Nephron progenitor cell (in vitro differentiated cells): ENCODE results near the gene GPAT2.
"Not testable (repeated sequence)": the region's sequence is repeated elsewhere in the genome, so short reads cannot be mapped to it uniquely, and the experiment has no call there.

Source experiments
- DNase-seq: peaks from one replicate; pipeline ENCODE4 v3.0.0; 2021
- H3K27ac Mint-ChIP-seq: 2 replicates; pipeline ENCODE4 v1.8.0; 2021; ENCODE audit warnings: mild to moderate bottlenecking, moderate library complexity, mixed read lengths
- H3K27me3 Mint-ChIP-seq: 2 replicates; pipeline ENCODE4 v1.8.0; 2021; ENCODE audit warnings: mild to moderate bottlenecking, low read depth, mixed read lengths; ENCODE audit not compliant: poor library complexity
- H3K36me3 Mint-ChIP-seq: 2 replicates; pipeline ENCODE4 v1.8.0; 2021; ENCODE audit warnings: low read depth, mixed read lengths
- H3K4me1 Mint-ChIP-seq: 2 replicates; pipeline ENCODE4 v1.8.0; 2021; ENCODE audit warnings: mixed read lengths
- H3K4me3 Mint-ChIP-seq: 2 replicates; pipeline ENCODE4 v1.8.0; 2021; ENCODE audit warnings: mild to moderate bottlenecking, moderate library complexity, mixed read lengths
- H3K9me3 Mint-ChIP-seq: 2 replicates; pipeline ENCODE4 v1.8.0; 2021; ENCODE audit warnings: mild to moderate bottlenecking, moderate library complexity, mixed read lengths
- CTCF ChIP-seq: fragments of 200-600 bp; sonication (generic); IDR thresholded peaks from 2 replicates; pipeline ENCODE4 v1.5.0; 2021; ENCODE audit warnings: antibody characterized with exemption

Gene GPAT2

GRCh38 chr2:96067098-96067660, 32.5 kb upstream of the GPAT2 start:
- DNase-seq, H3K36me3 Mint-ChIP-seq, H3K4me3 Mint-ChIP-seq, H3K9me3 Mint-ChIP-seq, H3K27me3 Mint-ChIP-seq, H3K27ac Mint-ChIP-seq: not testable (repeated sequence)
- H3K4me1 Mint-ChIP-seq = peaks cover 23% of the 10 kb centered on the region

GRCh38 chr2:96066511-96066910, 31.8 kb upstream of the GPAT2 start:
- not testable (repeated sequence) for H3K27me3 Mint-ChIP-seq, DNase-seq, H3K36me3 Mint-ChIP-seq, H3K9me3 Mint-ChIP-seq, H3K4me3 Mint-ChIP-seq, H3K27ac Mint-ChIP-seq
- H3K4me1 Mint-ChIP-seq = peaks cover 24% of the 10 kb centered on the region

GRCh38 chr2:96065954-96066353, 31.2 kb upstream of the GPAT2 start:
- H3K27ac Mint-ChIP-seq, H3K9me3 Mint-ChIP-seq: not testable (repeated sequence)
- peaks cover 22% of the 10 kb centered on the region for H3K4me1 Mint-ChIP-seq

GRCh38 chr2:96065381-96065930, 30.7 kb upstream of the GPAT2 start:
- H3K27me3 Mint-ChIP-seq = peaks cover 2% of the 10 kb centered on the region
- no peak overlapping the region for H3K4me3 Mint-ChIP-seq
- peaks cover 19% of the 10 kb centered on the region for H3K4me1 Mint-ChIP-seq
- no peak overlapping the region for H3K27ac Mint-ChIP-seq
- no peaks in the 10 kb centered on the region for H3K9me3 Mint-ChIP-seq
- no peaks in the 10 kb centered on the region for H3K36me3 Mint-ChIP-seq
- TF ChIP-seq CTCF = no peak
- DNase-seq = no peak

More at GRCh38 chr2:96065954-96066353, 31.2 kb upstream of the GPAT2 start:
- not testable (repeated sequence) for DNase-seq, H3K36me3 Mint-ChIP-seq, H3K27me3 Mint-ChIP-seq, H3K4me3 Mint-ChIP-seq

- not testable (repeated sequence) for H3K9me3 Mint-ChIP-seq, H3K4me3 Mint-ChIP-seq, H3K36me3 Mint-ChIP-seq, H3K27me3 Mint-ChIP-seq, DNase-seq, H3K27ac Mint-ChIP-seq
- H3K4me1 Mint-ChIP-seq = peaks cover 19% of the 10 kb centered on the region
These were observed 30.0 kb upstream of the GPAT2 start for GRCh38 chr2:96064760-96065159.

- H3K36me3 Mint-ChIP-seq, H3K4me3 Mint-ChIP-seq, H3K9me3 Mint-ChIP-seq, DNase-seq, H3K27ac Mint-ChIP-seq, H3K27me3 Mint-ChIP-seq: not testable (repeated sequence)
- peaks cover 19% of the 10 kb centered on the region for H3K4me1 Mint-ChIP-seq
These were observed 29.4 kb upstream of the GPAT2 start for GRCh38 chr2:96064047-96064675.

- peaks cover 14% of the 10 kb centered on the region for H3K4me1 Mint-ChIP-seq
- not testable (repeated sequence) for DNase-seq, H3K27ac Mint-ChIP-seq, H3K36me3 Mint-ChIP-seq, H3K27me3 Mint-ChIP-seq, H3K9me3 Mint-ChIP-seq, H3K4me3 Mint-ChIP-seq
These were observed 28.6 kb upstream of the GPAT2 start for GRCh38 chr2:96063116-96063899.

GRCh38 chr2:96062483-96062882, 27.8 kb upstream of the GPAT2 start:
- H3K4me1 Mint-ChIP-seq, H3K36me3 Mint-ChIP-seq, H3K27ac Mint-ChIP-seq, H3K27me3 Mint-ChIP-seq, DNase-seq, H3K4me3 Mint-ChIP-seq, H3K9me3 Mint-ChIP-seq: not testable (repeated sequence)

GRCh38 chr2:96061901-96062300, 27.2 kb upstream of the GPAT2 start:
- not testable (repeated sequence) for DNase-seq, H3K4me1 Mint-ChIP-seq, H3K27me3 Mint-ChIP-seq

GRCh38 chr2:96061197-96061817, 26.6 kb upstream of the GPAT2 start:
- H3K4me3 Mint-ChIP-seq, DNase-seq, H3K36me3 Mint-ChIP-seq, H3K4me1 Mint-ChIP-seq, H3K27me3 Mint-ChIP-seq, H3K9me3 Mint-ChIP-seq: not testable (repeated sequence)
- peak overlapping the region; percentile 54 for H3K27ac Mint-ChIP-seq

More at GRCh38 chr2:96061901-96062300, 27.2 kb upstream of the GPAT2 start:
- not testable (repeated sequence) for H3K27ac Mint-ChIP-seq, H3K9me3 Mint-ChIP-seq, H3K4me3 Mint-ChIP-seq, H3K36me3 Mint-ChIP-seq

GRCh38 chr2:96060325-96060724, 25.6 kb upstream of the GPAT2 start:
- H3K27me3 Mint-ChIP-seq = not testable (repeated sequence)

GRCh38 chr2:96059443-96059842, 24.7 kb upstream of the GPAT2 start:
- DNase-seq, H3K4me3 Mint-ChIP-seq, H3K36me3 Mint-ChIP-seq, H3K9me3 Mint-ChIP-seq, H3K4me1 Mint-ChIP-seq, H3K27ac Mint-ChIP-seq, H3K27me3 Mint-ChIP-seq: not testable (repeated sequence)

More at GRCh38 chr2:96060325-96060724, 25.6 kb upstream of the GPAT2 start:
- not testable (repeated sequence) for H3K27ac Mint-ChIP-seq, H3K4me1 Mint-ChIP-seq, H3K9me3 Mint-ChIP-seq, H3K36me3 Mint-ChIP-seq, H3K4me3 Mint-ChIP-seq, DNase-seq

- not testable (repeated sequence) for H3K36me3 Mint-ChIP-seq, H3K4me3 Mint-ChIP-seq, H3K4me1 Mint-ChIP-seq, H3K27me3 Mint-ChIP-seq, H3K27ac Mint-ChIP-seq, H3K9me3 Mint-ChIP-seq, DNase-seq
These were observed 21.1 kb upstream of the GPAT2 start for GRCh38 chr2:96055830-96056229.
